Body of pancreas (tissue), 4 donors: ENCODE results near the gene SCYGR2. TPM values are rescaled to one million over a fixed set of nuclear protein-coding genes. Genes with fewer than 3 reads are reported as not detected.

Source experiments
- ATAC-seq: fragments of 150-250 bp; one replicate; pipeline ENCODE4 v1.9.1; 2016
- DNase-seq, 4 donors: peaks; one replicate each; pipeline ENCODE4 v3.0.0-alpha.2; 2019
- H3K27ac ChIP-seq, 4 donors: fragments of 200-600 bp; sonication (generic); 1 replicate in 3 of 4; 2 replicates in 1 of 4; pipeline versions ENCODE4 v1.5.1 to v1.6.1; 2016 to 2019; ENCODE audit warnings: mild to moderate bottlenecking in 1 of 4, mixed read lengths in 1 of 4, moderate library complexity in 1 of 4
- H3K27me3 ChIP-seq, 2 donors: fragments of 200-600 bp; sonication (generic); one replicate each; pipeline ENCODE4 v1.6.0; 2016; ENCODE audit warnings: mild to moderate bottlenecking in 1 of 2
- H3K36me3 ChIP-seq, 2 donors: fragments of 200-600 bp; sonication (generic); replicated peaks in 1 of 2; 2 replicates each; pipeline ENCODE4 v1.5.1; 2016; ENCODE audit warnings: low read depth in 2 of 2; ENCODE audit not compliant: insufficient read depth in 1 of 2
- H3K4me1 ChIP-seq: fragments of 200-600 bp; sonication (generic); one replicate; pipeline ENCODE4 v1.6.0; 2016
- H3K4me3 ChIP-seq, 2 donors: fragments of 200-600 bp; sonication (generic); 1 replicate in 1 of 2; 2 replicates in 1 of 2; pipeline ENCODE4 v1.5.1; 2016 to 2019
- H3K9me3 ChIP-seq, 3 donors: fragments of 200-600 bp; sonication (generic); 1 replicate in 2 of 3; 2 replicates in 1 of 3; pipeline ENCODE4 v1.5.1; 2016
- CTCF ChIP-seq, 7 experiments: fragments of 450-650 bp in 4 of 7; fragments of 200-600 bp in 3 of 7; sonication (generic) in 3 of 7; IDR thresholded peaks; one replicate each; pipeline ENCODE4 v1.5.1; 2016 to 2019; ENCODE audit warnings: antibody characterized with exemption in 7 of 7
- POLR2A ChIP-seq, 3 donors: fragments of 450-650 bp; IDR thresholded peaks; one replicate each; pipeline ENCODE4 v1.6.1; 2016; ENCODE audit warnings: antibody characterized with exemption in 3 of 3, mild to moderate bottlenecking in 2 of 3
- WGBS, 2 donors: methylation state at CpG; one replicate each; pipeline ENCODE4 v1.1.5; 2017; 5-methylcytosine and 5-hydroxymethylcytosine counted together
- intact Hi-C: fragments of 100-400 bp; cut with DNase I; formaldehyde crosslinking; loops from one replicate; pipeline ENCODE4 v1.15.1; 2023
- total RNA-seq, 2 donors: library from RNA; depleted of rRNA; stranded (reverse); fragments of >200 nt; gene quantifications; one replicate each; pipeline ENCODE4 v1.1.0, GENCODE V29; 2016

SCYGR2 gene
- total RNA-seq, 2 donors from 2014 or later = not detected

DNA sequence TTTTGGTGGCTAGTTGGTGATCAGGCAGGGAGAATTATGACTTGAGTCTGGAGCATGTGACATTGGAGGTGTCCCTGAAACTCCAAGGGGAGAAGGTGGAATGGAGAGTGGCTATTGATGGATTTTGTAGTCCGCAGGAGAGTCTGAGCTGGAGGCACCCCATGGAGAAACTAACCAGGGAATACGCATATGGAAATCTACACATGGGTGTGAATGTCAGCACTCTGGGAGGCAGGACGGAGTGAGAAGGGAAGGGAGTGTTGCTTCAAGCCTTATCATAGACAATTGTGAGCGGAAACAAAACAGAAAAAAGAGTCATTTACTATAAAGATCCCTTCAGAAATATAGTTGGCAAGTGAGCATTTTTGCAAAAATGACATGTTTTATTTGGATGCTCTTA, 17.9 kb downstream of the SCYGR2 start:
- no peaks in the 10 kb centered on the region for H3K27me3 ChIP-seq
- intact Hi-C loops = no loop called here
- no peaks in the 10 kb centered on the region for H3K36me3 ChIP-seq
- DNase-seq (no peak), ATAC-seq (no peak)
- TF ChIP-seq CTCF (IDR thresholded peaks at IDR 0.05) (no peak), POLR2A (IDR thresholded peaks at IDR 0.05) (no peak)
- no peaks in the 10 kb centered on the region for H3K4me1 ChIP-seq
- no peak overlapping the region for H3K27ac ChIP-seq
- 42 to 47% methylated on average over 4 of the region's 4 CpGs for WGBS, 2 donors
- H3K4me3 ChIP-seq = no peak overlapping the region
- no peaks in the 10 kb centered on the region for H3K9me3 ChIP-seq

DNA sequence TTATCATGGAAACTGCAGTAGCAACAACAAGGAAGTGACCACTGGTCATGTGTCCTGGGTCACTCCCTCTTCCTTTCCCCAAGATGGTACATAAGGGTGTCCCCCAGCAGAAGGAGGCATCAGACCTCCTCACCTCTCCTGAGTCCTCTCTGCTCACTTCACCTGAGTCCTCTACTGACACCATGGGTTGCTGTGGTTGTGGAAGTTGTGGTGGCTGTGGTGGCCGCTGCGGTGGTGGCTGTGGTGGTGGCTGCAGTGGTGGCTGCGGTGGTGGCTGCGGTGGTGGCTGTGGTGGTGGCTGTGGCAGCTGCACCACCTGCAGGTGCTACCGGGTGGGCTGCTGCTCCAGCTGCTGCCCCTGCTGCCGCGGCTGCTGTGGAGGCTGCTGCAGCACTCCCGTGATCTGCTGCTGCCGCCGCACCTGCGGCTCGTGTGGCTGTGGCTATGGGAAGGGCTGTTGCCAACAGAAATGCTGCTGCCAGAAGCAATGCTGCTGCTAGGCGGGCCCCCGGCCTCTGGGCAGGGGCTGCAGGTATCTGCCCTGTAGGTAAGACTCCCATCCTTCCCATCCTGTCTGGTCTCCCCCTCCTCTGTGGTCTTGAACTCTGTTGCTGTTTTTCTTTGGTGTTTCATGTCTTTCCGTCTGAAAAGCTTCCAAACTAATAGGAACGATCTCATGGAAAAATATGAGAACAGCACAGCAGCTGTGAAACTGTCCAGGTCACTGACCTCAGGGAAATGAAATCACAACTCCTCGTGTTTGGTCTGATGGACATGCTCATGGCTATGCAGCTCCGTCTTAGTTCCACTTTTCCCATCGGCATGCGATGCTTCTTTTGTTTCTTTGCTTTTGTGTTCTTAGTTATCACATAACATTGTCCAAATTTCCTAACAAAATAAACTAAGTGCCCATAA, 18.9 kb downstream of the SCYGR2 start, which contains the start of gene SCYGR4:
SCYGR4 (plus strand) TSS at position 183 of the 915 bp plus-strand sequence; CDS start at position 183, 0 bp downstream.
- WGBS, 2 donors = 68 to 70% methylated on average over 11 to 17 of the region's 20 CpGs
- H3K27ac ChIP-seq = no peak within 1 kb of the TSS
- no peak for DNase-seq

DNA sequence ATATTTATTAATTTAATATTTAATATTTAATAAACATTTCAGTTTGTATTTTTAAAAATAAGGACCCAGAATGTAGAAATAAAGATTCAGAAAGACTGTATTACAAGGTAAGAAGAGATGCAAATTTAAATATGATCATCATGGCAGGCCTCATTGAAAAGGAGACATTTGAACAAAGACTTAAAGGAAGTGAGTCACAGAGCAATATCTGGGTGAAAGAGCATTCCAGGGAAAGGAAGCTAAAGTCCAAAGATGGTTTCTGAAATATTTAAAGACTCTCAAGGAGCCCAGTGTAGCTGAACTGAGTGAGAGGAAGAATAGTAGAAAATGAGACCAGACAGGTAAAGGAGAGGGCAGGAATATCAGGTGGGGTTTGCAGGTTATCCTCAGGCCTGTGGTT, 24.5 kb downstream of the SCYGR2 start:
- ATAC-seq = no peak
- TF ChIP-seq CTCF (IDR thresholded peaks at IDR 0.05) (no peak), POLR2A (IDR thresholded peaks at IDR 0.05) (no peak)

More for the DNA sequence above, 18.9 kb downstream of the SCYGR2 start, which contains the start of gene SCYGR4:
- Histone ChIP-seq H3K4me1 (no peaks in the 10 kb centered on the region), H3K36me3 (no peaks in the 10 kb centered on the region), H3K27me3 (no peaks in the 10 kb centered on the region), H3K9me3 (no peaks in the 10 kb centered on the region), H3K4me3 (no peak within 1 kb of the TSS)
- TF ChIP-seq POLR2A (IDR thresholded peaks at IDR 0.05) (no peak), CTCF (IDR thresholded peaks at IDR 0.05) (no peak)
- intact Hi-C loops = no loop called here
- no peak for ATAC-seq

GRCh38 chr2:227625420-227625819, 26.7 kb downstream of the SCYGR2 start:
- ATAC-seq (no peak), DNase-seq (no peak)
- Histone ChIP-seq H3K36me3 (no peaks in the 10 kb centered on the region), H3K9me3 (no peaks in the 10 kb centered on the region), H3K27ac (no peak overlapping the region), H3K4me3 (no peak overlapping the region), H3K27me3 (no peaks in the 10 kb centered on the region), H3K4me1 (no peaks in the 10 kb centered on the region)
- intact Hi-C loops = no loop called here
- TF ChIP-seq CTCF (IDR thresholded peaks at IDR 0.05) (no peak), POLR2A (IDR thresholded peaks at IDR 0.05) (no peak)
- 22 to 34% methylated on average over 2 of the region's 2 CpGs for WGBS, 2 donors

More for the DNA sequence above, 24.5 kb downstream of the SCYGR2 start:
- intact Hi-C loops = no loop called here
- Histone ChIP-seq H3K4me3 (no peak overlapping the region), H3K9me3 (no peaks in the 10 kb centered on the region), H3K27me3 (no peaks in the 10 kb centered on the region), H3K36me3 (no peaks in the 10 kb centered on the region), H3K27ac (no peak overlapping the region), H3K4me1 (no peaks in the 10 kb centered on the region)
- DNase-seq = no peak
